SK-N-SH (cell line): ENCODE data around the gene TRIM72. TPM values are rescaled to one million over a fixed set of nuclear protein-coding genes. Genes with fewer than 3 reads are reported as not detected.

Experiments used
- CTCF ChIA-PET: fragments of 300-600, 350-600 bp; formaldehyde crosslinking; extraction: SDS; loops from one replicate; lab custom pipeline; 2021; lab: Yijun Ruan, JAX
- POLR2A ChIA-PET: fragments of 350-600 bp; sonication (Branson Sonifier 250); formaldehyde crosslinking; extraction: SDS; loops from one replicate; lab custom pipeline; 2020; ENCODE audit warnings: antibody characterized with exemption, inconsistent platforms; lab: Yijun Ruan, JAX
- DNase-seq: peaks from one replicate; pipeline ENCODE4 v3.0.0; 2012
- H2AFZ ChIP-seq: fragments of 200-600 bp; sonication (generic); 2 replicates; pipeline ENCODE4 v1.8.1; 2016; ENCODE audit warnings: antibody characterized with exemption, mild to moderate bottlenecking, low read depth
- H3F3A ChIP-seq: fragments of 200-600 bp; sonication (generic); replicated peaks from 2 replicates; pipeline ENCODE3; 2016; ENCODE audit warnings: antibody characterized with exemption, mild to moderate bottlenecking; ENCODE audit not compliant: insufficient read depth
- H3K27ac ChIP-seq, 2 experiments: fragments of 200-500 bp in 1 of 2; fragments of 200-600 bp in 1 of 2; sonication (Bioruptor generic) in 1 of 2; sonication (generic), shearing (Covaris generic) in 1 of 2; 2 replicates each; pipeline versions ENCODE4 v1.5.1 to v1.6.1; 2014 to 2016; ENCODE audit warnings: low read depth in 2 of 2, inconsistent platforms in 1 of 2, low read length in 1 of 2, mild to moderate bottlenecking in 1 of 2, mixed read lengths in 1 of 2
- H3K27me3 ChIP-seq: fragments of 200-600 bp; sonication (generic), shearing (Covaris generic); 2 replicates; pipeline ENCODE4 v1.6.1; 2016; ENCODE audit warnings: mixed run types; ENCODE audit not compliant: insufficient read depth
- H3K36me3 ChIP-seq, 2 experiments: fragments of 200-500 bp in 1 of 2; fragments of 200-600 bp in 1 of 2; sonication (Bioruptor generic) in 1 of 2; sonication (generic) in 1 of 2; replicated peaks in 1 of 2; 2 replicates each; pipeline versions ENCODE3 to v1.5.1; 2014 to 2016; ENCODE audit warnings: low read length in 1 of 2, mild to moderate bottlenecking in 1 of 2; ENCODE audit not compliant: insufficient read depth in 2 of 2, control insufficient read depth in 1 of 2
- H3K4me1 ChIP-seq, 2 experiments: fragments of 200-500 bp in 1 of 2; fragments of 200-600 bp in 1 of 2; sonication (Bioruptor generic) in 1 of 2; sonication (generic), shearing (Covaris generic) in 1 of 2; 2 replicates each; pipeline versions ENCODE4 v1.5.1 to v1.6.1; 2014 to 2016; ENCODE audit warnings: low read depth in 1 of 2, low read length in 1 of 2, mixed run types in 1 of 2; ENCODE audit not compliant: insufficient read depth in 2 of 2, control insufficient read depth in 1 of 2
- H3K4me2 ChIP-seq: fragments of 200-600 bp; sonication (generic), shearing (Covaris generic); 2 replicates; pipeline ENCODE4 v1.6.1; 2017; ENCODE audit warnings: mixed run types
- H3K4me3 ChIP-seq, 2 experiments: fragments of 200-500 bp in 1 of 2; fragments of 200-600 bp in 1 of 2; sonication (Bioruptor generic) in 1 of 2; sonication (generic), shearing (Covaris generic) in 1 of 2; 2 replicates each; pipeline versions ENCODE4 v1.5.1 to v1.8.1; 2014 to 2016; ENCODE audit warnings: low read depth in 2 of 2, inconsistent platforms in 1 of 2, low read length in 1 of 2, mild to moderate bottlenecking in 1 of 2, mixed read lengths in 1 of 2, moderate library complexity in 1 of 2
- H3K79me2 ChIP-seq: fragments of 200-600 bp; sonication (generic); 2 replicates; pipeline ENCODE4 v1.8.1; 2017; ENCODE audit warnings: mild to moderate bottlenecking; ENCODE audit not compliant: insufficient read depth
- H3K9ac ChIP-seq: fragments of 200-600 bp; sonication (generic); 2 replicates; pipeline ENCODE4 v1.6.1; 2017; ENCODE audit warnings: mixed run types
- H3K9me2 ChIP-seq: fragments of 200-600 bp; sonication (generic); 2 replicates; pipeline ENCODE4 v1.6.1; 2017; ENCODE audit warnings: mixed run types
- H3K9me3 ChIP-seq: fragments of 200-600 bp; sonication (generic); 2 replicates; pipeline ENCODE4 v1.6.1; 2017; ENCODE audit warnings: mixed run types, mild to moderate bottlenecking, moderate library complexity
- H4K20me1 ChIP-seq: fragments of 200-600 bp; sonication (generic); 2 replicates; pipeline ENCODE4 v1.6.1; 2017; ENCODE audit warnings: mild to moderate bottlenecking, mixed run types; ENCODE audit not compliant: insufficient read depth
- CHD2 ChIP-seq: fragments of 150-350 bp; IDR thresholded peaks from 2 replicates; pipeline ENCODE4 v1.6.1; 2018; ENCODE audit warnings: low read length; ENCODE audit not compliant: partially characterized antibody
- EP300 ChIP-seq, 2 experiments: IDR thresholded peaks; 2 replicates each; pipeline versions ENCODE4 v1.4.0 to v1.6.1; 2012; ENCODE audit warnings: borderline replicate concordance in 1 of 2, low read depth in 1 of 2, low read length in 1 of 2
- FOSL2 ChIP-seq: IDR thresholded peaks from 2 replicates; pipeline ENCODE4 v1.4.0; 2012; ENCODE audit warnings: low read depth, mild to moderate bottlenecking, moderate library complexity, borderline replicate concordance
- FOXJ3 ChIP-seq: sonication (generic); formaldehyde crosslinking; IDR thresholded peaks from 2 replicates; pipeline ENCODE4 v1.5.1; 2020; ENCODE audit warnings: mild to moderate bottlenecking, missing genetic modification reagents
- FOXM1 ChIP-seq: IDR thresholded peaks from 2 replicates; pipeline ENCODE4 v1.4.0; 2012; ENCODE audit warnings: low read depth, mild to moderate bottlenecking
- GABPA ChIP-seq: IDR thresholded peaks from 2 replicates; pipeline ENCODE4 v1.4.0; 2012; ENCODE audit warnings: low read depth, mild to moderate bottlenecking
- GATA2 ChIP-seq: sonication (generic); formaldehyde crosslinking; IDR thresholded peaks from 2 replicates; pipeline ENCODE4 v1.5.0; 2020; ENCODE audit warnings: mild to moderate bottlenecking, missing genetic modification reagents
- JUND ChIP-seq: IDR thresholded peaks from 2 replicates; pipeline ENCODE4 v1.4.0; 2012
- MEF2A ChIP-seq: IDR thresholded peaks from 2 replicates; pipeline ENCODE4 v1.4.0; 2012; ENCODE audit warnings: low read depth, borderline replicate concordance
- MXI1 ChIP-seq: IDR thresholded peaks from 2 replicates; pipeline ENCODE4 v1.6.1; 2012; ENCODE audit warnings: mild to moderate bottlenecking, low read depth, low read length, improper control_type of control experiment
- NRF1 ChIP-seq: IDR thresholded peaks from 2 replicates; pipeline ENCODE4 v1.6.1; 2012; ENCODE audit warnings: low read depth, mild to moderate bottlenecking, low read length
- POLR2AphosphoS5 ChIP-seq: IDR thresholded peaks from 2 replicates; pipeline ENCODE4 v1.6.1; 2012; ENCODE audit warnings: low read depth, low read length
- RCOR1 ChIP-seq: fragments of 150-350 bp; IDR thresholded peaks from 2 replicates; pipeline ENCODE4 v1.6.1; 2017; ENCODE audit warnings: antibody characterized with exemption, low read length
- RFX5 ChIP-seq: IDR thresholded peaks from 2 replicates; pipeline ENCODE4 v1.6.1; 2012; ENCODE audit warnings: mild to moderate bottlenecking, improper control_type of control experiment, low read length
- SMC3 ChIP-seq: IDR thresholded peaks from 2 replicates; pipeline ENCODE4 v1.6.1; 2012; ENCODE audit warnings: low read depth, low read length, improper control_type of control experiment
- TEAD4 ChIP-seq: IDR thresholded peaks from 2 replicates; pipeline ENCODE4 v1.4.0; 2012; ENCODE audit warnings: mild to moderate bottlenecking, borderline replicate concordance; ENCODE audit not compliant: insufficient read depth
- USF2 ChIP-seq: fragments of 150-350 bp; IDR thresholded peaks from 2 replicates; pipeline ENCODE4 v1.6.1; 2017; ENCODE audit warnings: antibody characterized with exemption, low read length, low read depth, borderline replicate concordance
- YY1 ChIP-seq: IDR thresholded peaks from 2 replicates; pipeline ENCODE4 v1.4.0; 2012; ENCODE audit warnings: low read depth, mild to moderate bottlenecking
- WGBS: methylation state at CpG from one replicate; pipeline ENCODE4 v1.1.6; 2017; ENCODE audit warnings: low lambda C conversion rate; 5-methylcytosine and 5-hydroxymethylcytosine counted together
- polyA plus RNA-seq, 3 experiments: library from polyadenylated mRNA; depleted of rRNA; stranded (reverse); fragments of >200 nt; gene quantifications; 2 replicates each; pipeline ENCODE4 v1.2.3, GENCODE V29; 2012
- TF ChIP-seq, protein P1 (sequence below): IDR thresholded peaks from 2 replicates; pipeline ENCODE4 v1.4.0; 2012; ENCODE audit warnings: low read depth, borderline replicate concordance
- TF ChIP-seq, protein P2 (sequence below): IDR thresholded peaks from 2 replicates; pipeline ENCODE4 v1.6.1; 2012; ENCODE audit warnings: mild to moderate bottlenecking, low read depth, low read length, moderate library complexity

The TRIM72 gene
- polyA plus RNA-seq, 1 of the 3 experiments (the other 2 are of a cell fraction) = under 0.01 TPM

GRCh38 chr16:31274831-31275816, 61.2 kb downstream of the TRIM72 start:
- H3F3A ChIP-seq = no peaks in the 10 kb centered on the region
- H4K20me1 ChIP-seq = no peaks in the 10 kb centered on the region
- H2AFZ ChIP-seq = no peak overlapping the region
- no peaks in the 10 kb centered on the region for H3K9me3 ChIP-seq
- no peaks in the 10 kb centered on the region for H3K9me2 ChIP-seq
- POLR2A ChIA-PET = no interaction called here
- WGBS = 28% methylated on average over 15 of the region's 15 CpGs
- no peak for DNase-seq
- no peak overlapping the region for H3K27ac ChIP-seq
- H3K4me3 ChIP-seq = no peak overlapping the region
- H3K4me2 ChIP-seq = no peak overlapping the region
- CTCF ChIA-PET = no interaction called here
- no peaks in the 10 kb centered on the region for H3K79me2 ChIP-seq
- TF ChIP-seq MXI1 (no peak), SMC3 (no peak), USF2 (no peak), FOXM1 (no peak), POLR2AphosphoS5 (no peak), FOXJ3 (no peak), JUND (no peak), NRF1 (no peak), RFX5 (no peak), YY1 (no peak), EP300 (IDR thresholded peaks at IDR 0.05; ENCODE audit: borderline replicate concordance in 1 of 2, low read depth in 1 of 2, low read length in 1 of 2) (no peak), RCOR1 (no peak), TEAD4 (no peak), MEF2A (no peak), FOSL2 (no peak), GABPA (no peak), CHD2 (no peak), GATA2 (CRISPR knock-in tag) (no peak)
- TF ChIP-seq, protein P1, sequence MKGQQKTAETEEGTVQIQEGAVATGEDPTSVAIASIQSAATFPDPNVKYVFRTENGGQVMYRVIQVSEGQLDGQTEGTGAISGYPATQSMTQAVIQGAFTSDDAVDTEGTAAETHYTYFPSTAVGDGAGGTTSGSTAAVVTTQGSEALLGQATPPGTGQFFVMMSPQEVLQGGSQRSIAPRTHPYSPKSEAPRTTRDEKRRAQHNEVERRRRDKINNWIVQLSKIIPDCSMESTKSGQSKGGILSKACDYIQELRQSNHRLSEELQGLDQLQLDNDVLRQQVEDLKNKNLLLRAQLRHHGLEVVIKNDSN = no peak
- TF ChIP-seq, protein P2, sequence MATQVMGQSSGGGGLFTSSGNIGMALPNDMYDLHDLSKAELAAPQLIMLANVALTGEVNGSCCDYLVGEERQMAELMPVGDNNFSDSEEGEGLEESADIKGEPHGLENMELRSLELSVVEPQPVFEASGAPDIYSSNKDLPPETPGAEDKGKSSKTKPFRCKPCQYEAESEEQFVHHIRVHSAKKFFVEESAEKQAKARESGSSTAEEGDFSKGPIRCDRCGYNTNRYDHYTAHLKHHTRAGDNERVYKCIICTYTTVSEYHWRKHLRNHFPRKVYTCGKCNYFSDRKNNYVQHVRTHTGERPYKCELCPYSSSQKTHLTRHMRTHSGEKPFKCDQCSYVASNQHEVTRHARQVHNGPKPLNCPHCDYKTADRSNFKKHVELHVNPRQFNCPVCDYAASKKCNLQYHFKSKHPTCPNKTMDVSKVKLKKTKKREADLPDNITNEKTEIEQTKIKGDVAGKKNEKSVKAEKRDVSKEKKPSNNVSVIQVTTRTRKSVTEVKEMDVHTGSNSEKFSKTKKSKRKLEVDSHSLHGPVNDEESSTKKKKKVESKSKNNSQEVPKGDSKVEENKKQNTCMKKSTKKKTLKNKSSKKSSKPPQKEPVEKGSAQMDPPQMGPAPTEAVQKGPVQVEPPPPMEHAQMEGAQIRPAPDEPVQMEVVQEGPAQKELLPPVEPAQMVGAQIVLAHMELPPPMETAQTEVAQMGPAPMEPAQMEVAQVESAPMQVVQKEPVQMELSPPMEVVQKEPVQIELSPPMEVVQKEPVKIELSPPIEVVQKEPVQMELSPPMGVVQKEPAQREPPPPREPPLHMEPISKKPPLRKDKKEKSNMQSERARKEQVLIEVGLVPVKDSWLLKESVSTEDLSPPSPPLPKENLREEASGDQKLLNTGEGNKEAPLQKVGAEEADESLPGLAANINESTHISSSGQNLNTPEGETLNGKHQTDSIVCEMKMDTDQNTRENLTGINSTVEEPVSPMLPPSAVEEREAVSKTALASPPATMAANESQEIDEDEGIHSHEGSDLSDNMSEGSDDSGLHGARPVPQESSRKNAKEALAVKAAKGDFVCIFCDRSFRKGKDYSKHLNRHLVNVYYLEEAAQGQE = no peak
- TF ChIP-seq, all 33 proteins: peak for 0
- H3K4me1 ChIP-seq = no peaks in the 10 kb centered on the region
- no peaks in the 10 kb centered on the region for H3K36me3 ChIP-seq
- no peak overlapping the region for H3K9ac ChIP-seq
- peaks cover 47% of the 10 kb centered on the region for H3K27me3 ChIP-seq
